IMR-90 (cell line): ENCODE data around the gene NEMP1. TPM values are rescaled to one million over a fixed set of nuclear protein-coding genes. Genes with fewer than 3 reads are reported as not detected.
A peak's percentile ranks its signal among the peaks of the same experiment; 100 is the strongest.

Source experiments
- ATAC-seq: fragments of 200-7000 bp; cut with Tn5 transposase; 2 replicates; pipeline ENCODE4 v1.9.1; 2020; ENCODE audit warnings: low read depth, mild to moderate bottlenecking, moderate library complexity
- BruUV-seq: library from RNA; stranded (reverse); fragments of 400-500 nt; replicated peaks from 2 replicates; lab custom pipeline; 2021; lab: Mats Ljungman, UMichigan
- CTCF ChIA-PET: fragments of 300-600 bp; formaldehyde crosslinking; extraction: SDS; loops from one replicate; lab custom pipeline; 2021; ENCODE audit warnings: antibody characterized with exemption; lab: Yijun Ruan, JAX
- POLR2A ChIA-PET: fragments of 300-600 bp; sonication (Branson Sonifier 250); formaldehyde crosslinking; loops from one replicate; lab custom pipeline; 2022; ENCODE audit warnings: antibody characterized with exemption; ENCODE audit not compliant: unreplicated experiment; lab: Charles Lee
- DNase-seq: peaks from one replicate; pipeline ENCODE4 v3.0.0; 2013
- H2AFZ ChIP-seq: replicated peaks from 2 replicates; pipeline ENCODE3; 2013; ENCODE audit warnings: low read length, mild to moderate bottlenecking; ENCODE audit not compliant: poor library complexity
- H2AK5ac ChIP-seq: 2 replicates; pipeline ENCODE4 v1.6.1; 2013; ENCODE audit warnings: low read depth, low read length, inconsistent platforms
- H2AK9ac ChIP-seq: replicated peaks from 2 replicates; pipeline ENCODE3; 2013; ENCODE audit warnings: mild to moderate bottlenecking, low read depth, low read length, moderate library complexity; ENCODE audit not compliant: poor library complexity
- H2BK120ac ChIP-seq: 2 replicates; pipeline ENCODE4 v1.6.1; 2013; ENCODE audit warnings: low read depth, low read length, inconsistent platforms
- H2BK15ac ChIP-seq: 3 replicates; pipeline ENCODE4 v1.6.1; 2013; ENCODE audit warnings: low read depth, low read length, inconsistent platforms
- H2BK20ac ChIP-seq: 2 replicates; pipeline ENCODE4 v1.6.1; 2013; ENCODE audit warnings: low read depth, mild to moderate bottlenecking, inconsistent platforms, low read length, moderate library complexity
- H2BK5ac ChIP-seq: 2 replicates; pipeline ENCODE4 v1.6.1; 2013; ENCODE audit warnings: mild to moderate bottlenecking, low read depth, low read length, inconsistent platforms; ENCODE audit not compliant: poor library complexity, severe bottlenecking
- H3K14ac ChIP-seq: replicated peaks from 2 replicates; pipeline ENCODE4 v1.6.1; 2013; ENCODE audit warnings: low read depth, low read length, inconsistent platforms
- H3K18ac ChIP-seq: 2 replicates; pipeline ENCODE4 v1.6.1; 2013; ENCODE audit warnings: low read depth, low read length, control low read depth
- H3K23ac ChIP-seq: 2 replicates; pipeline ENCODE4 v1.6.1; 2013; ENCODE audit warnings: low read depth, low read length, inconsistent platforms
- H3K27ac ChIP-seq: 2 replicates; pipeline ENCODE4 v1.5.1; 2013; ENCODE audit warnings: mild to moderate bottlenecking, control low read depth, low read length; ENCODE audit not compliant: insufficient read depth
- H3K27me3 ChIP-seq: 2 replicates; pipeline ENCODE4 v1.6.1; 2013; ENCODE audit warnings: low read length; ENCODE audit not compliant: control insufficient read depth, insufficient read depth
- H3K36me3 ChIP-seq: 2 replicates; pipeline ENCODE4 v1.6.1; 2013; ENCODE audit warnings: low read length, mixed read lengths; ENCODE audit not compliant: control insufficient read depth, insufficient read depth
- H3K4ac ChIP-seq: 2 replicates; pipeline ENCODE4 v1.6.1; 2013; ENCODE audit warnings: low read depth, low read length, inconsistent platforms
- H3K4me1 ChIP-seq: 2 replicates; pipeline ENCODE4 v1.6.1; 2013; ENCODE audit warnings: low read length, mixed read lengths; ENCODE audit not compliant: control insufficient read depth, insufficient read depth
- H3K4me2 ChIP-seq: 2 replicates; pipeline ENCODE4 v1.6.1; 2013; ENCODE audit warnings: low read depth, mild to moderate bottlenecking, control low read depth, low read length, moderate library complexity
- H3K4me3 ChIP-seq: 2 replicates; pipeline ENCODE4 v1.5.1; 2013; ENCODE audit warnings: low read depth, mild to moderate bottlenecking, control low read depth, low read length, moderate library complexity; ENCODE audit not compliant: insufficient read depth
- H3K56ac ChIP-seq: 2 replicates; pipeline ENCODE4 v1.6.1; 2013; ENCODE audit warnings: low read length, inconsistent platforms; ENCODE audit not compliant: insufficient read depth; ENCODE audit errors: extremely low read depth
- H3K79me1 ChIP-seq, 2 experiments: 2 replicates each; pipeline ENCODE4 v1.6.1; 2013; ENCODE audit warnings: low read length in 2 of 2, inconsistent platforms in 1 of 2, low read depth in 1 of 2
- H3K9ac ChIP-seq: 2 replicates; pipeline ENCODE4 v1.6.1; 2013; ENCODE audit warnings: low read depth, low read length, control low read depth
- H3K9me1 ChIP-seq: 2 replicates; pipeline ENCODE4 v1.6.1; 2013; ENCODE audit warnings: low read length, inconsistent platforms; ENCODE audit not compliant: insufficient read depth
- H3K9me3 ChIP-seq: 2 replicates; pipeline ENCODE4 v1.6.1; 2013; ENCODE audit warnings: low read length; ENCODE audit not compliant: control insufficient read depth, insufficient read depth
- H4K20me1 ChIP-seq: 2 replicates; pipeline ENCODE4 v1.6.1; 2013; ENCODE audit warnings: low read length, inconsistent platforms; ENCODE audit not compliant: insufficient read depth
- H4K5ac ChIP-seq: 2 replicates; pipeline ENCODE4 v1.6.1; 2013; ENCODE audit warnings: mild to moderate bottlenecking, low read depth, low read length, control low read depth
- H4K8ac ChIP-seq, 2 experiments: 2 replicates each; pipeline ENCODE4 v1.6.1; 2013; ENCODE audit warnings: low read depth in 2 of 2, low read length in 2 of 2, control low read depth in 1 of 2, inconsistent platforms in 1 of 2
- H4K91ac ChIP-seq: 2 replicates; pipeline ENCODE4 v1.6.1; 2013; ENCODE audit warnings: low read depth, low read length, inconsistent platforms; ENCODE audit not compliant: insufficient read depth
- BHLHE40 ChIP-seq: fragments of 150-350 bp; IDR thresholded peaks from 2 replicates; pipeline ENCODE4 v1.6.1; 2016; ENCODE audit warnings: mild to moderate bottlenecking, low read depth, low read length
- CEBPB ChIP-seq: IDR thresholded peaks from 2 replicates; pipeline ENCODE4 v1.6.1; 2012; ENCODE audit warnings: low read depth, low read length, improper control_type of control experiment
- CTCF ChIP-seq: conservative IDR thresholded peaks from 2 replicates; pipeline ENCODE4 v1.5.1; 2012; ENCODE audit warnings: mild to moderate bottlenecking, low read depth, low read length, improper control_type of control experiment
- ELK1 ChIP-seq: fragments of 150-350 bp; IDR thresholded peaks from 2 replicates; pipeline ENCODE4 v1.6.1; 2016; ENCODE audit warnings: low read depth, mild to moderate bottlenecking, low read length, moderate library complexity, borderline replicate concordance
- FOS ChIP-seq: fragments of 150-350 bp; IDR thresholded peaks from 2 replicates; pipeline ENCODE4 v1.6.1; 2016; ENCODE audit warnings: low read depth, low read length
- MAFK ChIP-seq: IDR thresholded peaks from 2 replicates; pipeline ENCODE4 v1.6.1; 2012; ENCODE audit warnings: low read depth, low read length, improper control_type of control experiment
- MAZ ChIP-seq: IDR thresholded peaks from 2 replicates; pipeline ENCODE4 v1.6.1; 2012; ENCODE audit warnings: low read depth, mild to moderate bottlenecking, low read length, improper control_type of control experiment, moderate library complexity, borderline replicate concordance
- NFE2L2 ChIP-seq: fragments of 150-350 bp; IDR thresholded peaks from 2 replicates; pipeline ENCODE4 v1.6.1; 2016; ENCODE audit warnings: low read depth, mild to moderate bottlenecking, low read length
- POLR2A ChIP-seq: IDR thresholded peaks from 2 replicates; pipeline ENCODE4 v1.6.1; 2012; ENCODE audit warnings: mild to moderate bottlenecking, low read depth, low read length
- RCOR1 ChIP-seq: IDR thresholded peaks from 2 replicates; pipeline ENCODE4 v1.6.1; 2012; ENCODE audit warnings: mild to moderate bottlenecking, low read length, improper control_type of control experiment; ENCODE audit not compliant: insufficient replicate concordance
- RFX5 ChIP-seq: IDR thresholded peaks from 2 replicates; pipeline ENCODE4 v1.8.0; 2012; ENCODE audit warnings: low read depth, mild to moderate bottlenecking, low read length, moderate library complexity
- SMC3 ChIP-seq: fragments of 150-350 bp; IDR thresholded peaks from 2 replicates; pipeline ENCODE4 v1.6.1; 2016; ENCODE audit warnings: low read depth, mild to moderate bottlenecking, antibody characterized with exemption, low read length, moderate library complexity
- USF2 ChIP-seq: fragments of 150-350 bp; IDR thresholded peaks from 2 replicates; pipeline ENCODE4 v1.6.1; 2017; ENCODE audit warnings: mild to moderate bottlenecking, antibody characterized with exemption, low read length, low read depth
- WGBS, 2 experiments: methylation state at CpG; one replicate each; pipeline versions ENCODE4 v1.1.5 to v1.1.7; 2013; ENCODE audit warnings: missing lambda C conversion rate in 2 of 2; ENCODE audit not compliant: insufficient read length in 1 of 2; ENCODE audit errors: extremely low coverage in 2 of 2; 5-methylcytosine and 5-hydroxymethylcytosine counted together
- dilution Hi-C: fragments of 300-500 bp; cut with HindIII; formaldehyde crosslinking; loops from one replicate; pipeline ENCODE4 v1.14.3; 2018; ENCODE audit warnings: low sequenced_read_pairs; ENCODE audit not compliant: unreplicated experiment
- in situ Hi-C: fragments of 300-500 bp; cut with MboI; formaldehyde crosslinking; loops from 3 replicates; pipeline ENCODE4 v1.14.3; 2019; ENCODE audit warnings: low sequenced_read_pairs, inconsistent platforms, mixed read lengths
- intact Hi-C: fragments of 100-400 bp; cut with micrococcal nuclease; formaldehyde crosslinking; loops from 2 replicates; pipeline ENCODE4 v1.10.0; 2022
- polyA plus RNA-seq, 3 experiments: library from polyadenylated mRNA; depleted of rRNA; stranded (reverse); fragments of >200 nt; gene quantifications; 2 replicates each; pipeline ENCODE4 v1.2.3, GENCODE V29; 2012; ENCODE audit warnings: low replicate concordance in 1 of 3
- total RNA-seq: library from RNA; depleted of rRNA; stranded (reverse); fragments of >200 nt; gene quantifications from 2 replicates; pipeline ENCODE4 v1.2.3, GENCODE V29; 2012

The NEMP1 gene
- total and polyA plus RNA-seq, 2 of the 4 experiments (the other 2 are of a cell fraction) = 8.9 to 10.9 TPM

- H3K36me3 ChIP-seq = peaks cover 30% of the 10 kb centered on the region
- peak overlapping the region; percentile 45; the same call in 1 of the 2 replicates for H3K23ac ChIP-seq
- peak overlapping the region; percentile 97 for H3K4ac ChIP-seq
- dilution Hi-C loops (no loop called here), in situ Hi-C loops (loop anchor here (5.0 kb wide), 2 partner anchors 42 to 102 kb away; partner anchors contain the start of gene ZBTB39), intact Hi-C loops (loop anchor here (5.0 kb wide), 1 partner anchor 133 kb away; no protein-coding TSS in a partner anchor)
- no peak overlapping the region for H3K56ac ChIP-seq
- whole genome bisulfite sequencing, 2 experiments = 100% methylated on average over 1 of the region's 7 CpGs; no CpG with 5 or more reads in 1 of the 2 experiments
- H4K5ac ChIP-seq = no peak overlapping the region
- peak overlapping the region; percentile 85 to 97; a peak in 3 of 4 replicates for H4K8ac ChIP-seq
- peak overlapping the region; percentile 59; the same call in 1 of the 2 replicates for H2BK120ac ChIP-seq
- ChIA-PET POLR2A (no interaction called here), CTCF (interaction anchor here (1.0 kb wide), 1 partner anchor 40 kb away, joined by 3 read pairs; no protein-coding TSS in a partner anchor)
- H2AK5ac ChIP-seq = peak overlapping the region; percentile 35
- H2AFZ ChIP-seq = peak overlapping the region; percentile 86
- H3K27me3 ChIP-seq = no peaks in the 10 kb centered on the region
- DNase-seq = no peak
- H2AK9ac ChIP-seq = peak overlapping the region; percentile 99
- H3K79me1 ChIP-seq = peaks cover 22 to 58% of the 10 kb centered on the region in 2 experiments
- peak overlapping the region; percentile 93; the same call in 1 of the 2 replicates for H3K9ac ChIP-seq
- ATAC-seq = no peak
- H2BK20ac ChIP-seq = no peak overlapping the region
- H4K20me1 ChIP-seq = peaks cover 15% of the 10 kb centered on the region
- BruUV-seq = no TSS peak
- peaks cover 4% of the 10 kb centered on the region for H3K9me1 ChIP-seq
- no peak overlapping the region for H3K18ac ChIP-seq
- peak overlapping the region; percentile 97 for H4K91ac ChIP-seq
- no peak overlapping the region for H2BK5ac ChIP-seq
- H3K4me1 ChIP-seq = 0 out of 2 replicates have a peak, but pooled peaks cover 2% of the 10 kb centered on the region
- peak overlapping the region; percentile 64 for H3K4me3 ChIP-seq
- H3K27ac ChIP-seq = peak overlapping the region; percentile 94; the same call in 1 of the 2 replicates
- H3K9me3 ChIP-seq = no peaks in the 10 kb centered on the region
- peak overlapping the region; percentile 99 for H3K14ac ChIP-seq
- H2BK15ac ChIP-seq = peak overlapping the region; percentile 89; the same call in 2 of the 3 replicates
- H3K4me2 ChIP-seq = peak overlapping the region; percentile 93
- no peak for TF ChIP-seq BHLHE40
- no peak for TF ChIP-seq CEBPB
- no peak for TF ChIP-seq USF2
- no peak for TF ChIP-seq POLR2A
- no peak for TF ChIP-seq RCOR1
- no peak for TF ChIP-seq MAZ
- TF ChIP-seq SMC3 = no peak
- TF ChIP-seq NFE2L2 = no peak
- TF ChIP-seq RFX5 = no peak
- TF ChIP-seq FOS = no peak
- no peak for TF ChIP-seq MAFK
- no peak for TF ChIP-seq CTCF
- TF ChIP-seq ELK1 = no peak
These were observed 30.9 kb upstream of the NEMP1 start for GRCh38 chr12:57109207-57110103.
